ENCODE data around the gene STK31. TPM values are rescaled to one million over a fixed set of nuclear protein-coding genes. Genes with fewer than 3 reads are reported as not detected.
"Not testable (repeated sequence)": the region's sequence is repeated elsewhere in the genome, so short reads cannot be mapped to it uniquely, and the experiment has no call there.

The STK31 gene
- polyA plus RNA-seq, 3 donors from 2014 or later, result not detected

- not testable (repeated sequence) for DNase-seq; H3K4me3 Mint-ChIP-seq; H3K27ac Mint-ChIP-seq; H3K27me3 Mint-ChIP-seq (ENCODE audit: low read depth in 3 of 3); H3K36me3 Mint-ChIP-seq; H3K9me3 Mint-ChIP-seq; H3K4me1 Mint-ChIP-seq
Measured at GRCh38 chr7:23724113-23724512, 14.1 kb downstream of the STK31 start.

- Mint-ChIP-seq H3K27me3 (ENCODE audit: low read depth in 3 of 3) (peaks cover 0 to 5% (median 2%) of the 10 kb centered on the region in 3 donors), H3K4me1 (no peaks in the 10 kb centered on the region), H3K36me3 (peaks cover 18 to 24% (median 20%) of the 10 kb centered on the region in 3 donors), H3K27ac (no peak overlapping the region), H3K9me3 (peaks cover 12 to 35% (median 21%) of the 10 kb centered on the region in 6 donors), H3K4me3 (no peak overlapping the region)
- DNase-seq, result no peak
Measured at GRCh38 chr7:23742051-23742450, 32.0 kb downstream of the STK31 start.

- peaks cover 17 to 27% (median 20%) of the 10 kb centered on the region in 3 donors for H3K36me3 Mint-ChIP-seq
- H3K27ac Mint-ChIP-seq, result no peak overlapping the region
- H3K4me3 Mint-ChIP-seq, result no peak overlapping the region
- H3K4me1 Mint-ChIP-seq, result no peaks in the 10 kb centered on the region
- H3K9me3 Mint-ChIP-seq, result peaks cover 12 to 35% (median 21%) of the 10 kb centered on the region in 6 donors
- no peak for DNase-seq
- peaks cover 0 to 5% (median 2%) of the 10 kb centered on the region in 3 donors for H3K27me3 Mint-ChIP-seq (ENCODE audit: low read depth in 3 of 3)
Measured at GRCh38 chr7:23743226-23743625, 33.2 kb downstream of the STK31 start.

- Mint-ChIP-seq H3K4me3 (no peak overlapping the region), H3K27ac (no peak overlapping the region), H3K9me3 (peaks cover 12 to 35% (median 21%) of the 10 kb centered on the region in 6 donors), H3K4me1 (no peaks in the 10 kb centered on the region), H3K27me3 (ENCODE audit: low read depth in 3 of 3) (peaks cover 0 to 2% (median 2%) of the 10 kb centered on the region in 3 donors), H3K36me3 (peaks cover 12 to 31% (median 20%) of the 10 kb centered on the region in 3 donors)
- no peak for DNase-seq
Measured at GRCh38 chr7:23746629-23747028, 36.6 kb downstream of the STK31 start.

- H3K4me1 Mint-ChIP-seq, result no peaks in the 10 kb centered on the region
- H3K4me3 Mint-ChIP-seq, result no peak overlapping the region
- DNase-seq, result no peak
- H3K27ac Mint-ChIP-seq, result no peak overlapping the region
- peaks cover 2 to 5% (median 3%) of the 10 kb centered on the region in 3 donors for H3K27me3 Mint-ChIP-seq (ENCODE audit: low read depth in 3 of 3)
- peaks cover 10 to 32% (median 24%) of the 10 kb centered on the region in 3 donors for H3K36me3 Mint-ChIP-seq
- H3K9me3 Mint-ChIP-seq, result peaks cover 0 to 5% (median 0%) of the 10 kb centered on the region in 6 donors
Measured at GRCh38 chr7:23751852-23752251, 41.8 kb downstream of the STK31 start.

- peaks cover 10 to 22% (median 22%) of the 10 kb centered on the region in 3 donors for H3K36me3 Mint-ChIP-seq
- not testable (repeated sequence) for H3K9me3 Mint-ChIP-seq; H3K27me3 Mint-ChIP-seq (ENCODE audit: low read depth in 3 of 3); DNase-seq; H3K4me1 Mint-ChIP-seq; H3K4me3 Mint-ChIP-seq; H3K27ac Mint-ChIP-seq
Measured at GRCh38 chr7:23758839-23759238, 48.8 kb downstream of the STK31 start.

- Mint-ChIP-seq H3K4me3 (no peak overlapping the region), H3K36me3 (peaks cover 6 to 17% (median 15%) of the 10 kb centered on the region in 3 donors), H3K9me3 (no peaks in the 10 kb centered on the region), H3K27me3 (ENCODE audit: low read depth in 3 of 3) (peaks cover 0 to 5% (median 2%) of the 10 kb centered on the region in 3 donors), H3K27ac (no peak overlapping the region), H3K4me1 (no peaks in the 10 kb centered on the region)
- no peak for DNase-seq
Measured at GRCh38 chr7:23759671-23760391, 49.8 kb downstream of the STK31 start.

- no peak overlapping the region for H3K4me3 Mint-ChIP-seq
- peaks cover 0 to 3% (median 0%) of the 10 kb centered on the region in 3 donors for H3K36me3 Mint-ChIP-seq
- peaks cover 0 to 2% (median 0%) of the 10 kb centered on the region in 6 donors for H3K9me3 Mint-ChIP-seq
Measured at GRCh38 chr7:23765943-23766342, 55.9 kb downstream of the STK31 start.

GRCh38 chr7:23767514-23767913 is 57.5 kb downstream of the STK31 start:
- no peak overlapping the region for H3K27ac Mint-ChIP-seq
- peaks cover 0 to 2% (median 0%) of the 10 kb centered on the region in 6 donors for H3K9me3 Mint-ChIP-seq
- peaks cover 0 to 3% (median 0%) of the 10 kb centered on the region in 3 donors for H3K27me3 Mint-ChIP-seq (ENCODE audit: low read depth in 3 of 3)
- DNase-seq, result no peak
- no peak overlapping the region for H3K4me3 Mint-ChIP-seq
- H3K4me1 Mint-ChIP-seq, result no peaks in the 10 kb centered on the region
- peaks cover 0 to 3% (median 0%) of the 10 kb centered on the region in 3 donors for H3K36me3 Mint-ChIP-seq

More at GRCh38 chr7:23765943-23766342, 55.9 kb downstream of the STK31 start:
- DNase-seq, result no peak
- Mint-ChIP-seq H3K27me3 (ENCODE audit: low read depth in 3 of 3) (peaks cover 0 to 3% (median 0%) of the 10 kb centered on the region in 3 donors), H3K27ac (no peak overlapping the region), H3K4me1 (no peaks in the 10 kb centered on the region)

GRCh38 chr7:23768022-23768421 is 58.0 kb downstream of the STK31 start:
- H3K27me3 Mint-ChIP-seq (ENCODE audit: low read depth in 3 of 3), result peaks cover 0 to 3% (median 0%) of the 10 kb centered on the region in 3 donors
- no peaks in the 10 kb centered on the region for H3K4me1 Mint-ChIP-seq
- H3K36me3 Mint-ChIP-seq, result peaks cover 0 to 3% (median 0%) of the 10 kb centered on the region in 3 donors
- DNase-seq, result no peak
- no peak overlapping the region for H3K27ac Mint-ChIP-seq
- H3K4me3 Mint-ChIP-seq, result no peak overlapping the region
- H3K9me3 Mint-ChIP-seq, result peaks cover 0 to 2% (median 0%) of the 10 kb centered on the region in 6 donors

- H3K4me1 Mint-ChIP-seq; DNase-seq; H3K36me3 Mint-ChIP-seq; H3K27me3 Mint-ChIP-seq (ENCODE audit: low read depth in 3 of 3); H3K4me3 Mint-ChIP-seq; H3K9me3 Mint-ChIP-seq; H3K27ac Mint-ChIP-seq: not testable (repeated sequence)
Measured at GRCh38 chr7:23779185-23779800, 69.3 kb downstream of the STK31 start.

- Mint-ChIP-seq H3K27me3 (ENCODE audit: low read depth in 3 of 3) (peaks cover 0 to 1% (median 1%) of the 10 kb centered on the region in 3 donors), H3K27ac (no peak overlapping the region), H3K4me3 (no peak overlapping the region), H3K4me1 (no peaks in the 10 kb centered on the region), H3K36me3 (peaks cover under 1 to 10% (median 4%) of the 10 kb centered on the region in 3 donors), H3K9me3 (no peaks in the 10 kb centered on the region)
- no peak for DNase-seq
Measured at GRCh38 chr7:23783115-23783514, 73.1 kb downstream of the STK31 start.

- no peak for DNase-seq
- Mint-ChIP-seq H3K36me3 (peaks cover 4 to 17% (median 11%) of the 10 kb centered on the region in 3 donors), H3K27me3 (ENCODE audit: low read depth in 3 of 3) (peaks cover 0 to 1% (median 1%) of the 10 kb centered on the region in 3 donors), H3K4me3 (no peak overlapping the region), H3K27ac (no peak overlapping the region), H3K4me1 (no peaks in the 10 kb centered on the region), H3K9me3 (no peaks in the 10 kb centered on the region)
Measured at GRCh38 chr7:23787272-23787671, 77.3 kb downstream of the STK31 start.

GRCh38 chr7:23788843-23789242 is 78.8 kb downstream of the STK31 start:
- Mint-ChIP-seq H3K4me3 (no peak overlapping the region), H3K27me3 (ENCODE audit: low read depth in 3 of 3) (no peaks in the 10 kb centered on the region), H3K9me3 (peaks cover 0 to 11% (median 5%) of the 10 kb centered on the region in 6 donors), H3K36me3 (peaks cover 8 to 20% (median 11%) of the 10 kb centered on the region in 3 donors), H3K27ac (no peak overlapping the region), H3K4me1 (no peaks in the 10 kb centered on the region)
- DNase-seq, result no peak
